GM19035 (cell line): ENCODE measurements around the gene RAMACL.
A peak's percentile ranks its signal among the peaks of the same experiment; 100 is the strongest.
"Not testable (repeated sequence)": the region's sequence is repeated elsewhere in the genome, so short reads cannot be mapped to it uniquely, and the experiment has no call there.

Source experiments
- ATAC-seq: cut with Tn5 transposase; IDR thresholded peaks from one replicate; pipeline ENCODE4 v1.9.1; 2021; ENCODE audit not compliant: unreplicated experiment

RAMACL gene

GRCh38 chr6:166597711-166598440, 11.4 kb upstream of the RAMACL start:
- ATAC-seq, result no peak

- no peak for ATAC-seq
Measured at GRCh38 chr6:166596776-166597507, 10.5 kb upstream of the RAMACL start.

GRCh38 chr6:166595949-166596348, 9.5 kb upstream of the RAMACL start:
- ATAC-seq, result no peak

GRCh38 chr6:166595061-166595780, 8.7 kb upstream of the RAMACL start:
- no peak for ATAC-seq

GRCh38 chr6:166592821-166593220, 6.3 kb upstream of the RAMACL start:
- ATAC-seq, result no peak

- ATAC-seq, result no peak
Measured at GRCh38 chr6:166591961-166592520, 5.6 kb upstream of the RAMACL start.

GRCh38 chr6:166591026-166591425, 4.5 kb upstream of the RAMACL start:
- ATAC-seq, result no peak

- ATAC-seq, result no peak
Measured at GRCh38 chr6:166589786-166590574, 3.5 kb upstream of the RAMACL start.

GRCh38 chr6:166589337-166589731, 2.9 kb upstream of the RAMACL start:
- no peak for ATAC-seq

- ATAC-seq, result peak; percentile 39
Measured at GRCh38 chr6:166588691-166589336, 2.3 kb upstream of the RAMACL start.

GRCh38 chr6:166587631-166588413, 1.3 kb upstream of the RAMACL start:
- peak; percentile 76 for ATAC-seq

- ATAC-seq, result no peak
Measured at GRCh38 chr6:166584853-166585429, 1.5 kb downstream of the RAMACL start.

- no peak for ATAC-seq
Measured at GRCh38 chr6:166584155-166584554, 2.3 kb downstream of the RAMACL start.

GRCh38 chr6:166583230-166583965, 3.1 kb downstream of the RAMACL start:
- ATAC-seq, result no peak

- no peak for ATAC-seq
Measured at GRCh38 chr6:166582258-166582657, 4.2 kb downstream of the RAMACL start.

GRCh38 chr6:166581801-166582200, 4.7 kb downstream of the RAMACL start:
- ATAC-seq, result not testable (repeated sequence)

- ATAC-seq, result no peak
Measured at GRCh38 chr6:166581091-166581511, 5.4 kb downstream of the RAMACL start.
